ENCODE results near the gene JAG2.

The JAG2 gene

DNA sequence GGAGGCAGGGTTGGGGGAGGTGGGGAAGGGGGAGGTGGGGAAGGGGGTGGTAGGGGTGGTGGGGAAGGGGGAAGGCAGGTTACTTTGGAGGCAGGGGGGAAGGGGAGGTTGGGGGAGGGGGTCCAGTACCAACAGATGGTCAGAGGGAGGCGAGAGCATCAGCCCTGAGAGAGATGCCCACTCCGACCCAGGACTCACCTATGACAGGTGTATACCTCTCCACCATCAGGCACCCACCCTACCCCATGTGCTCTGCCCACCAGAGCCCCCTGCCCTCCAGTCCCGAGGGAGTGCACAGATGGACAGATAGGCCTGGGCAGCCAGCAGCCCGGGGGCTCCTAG is 18.6 kb downstream of the JAG2 start:
- no peak for FAIRE-seq

DNA sequence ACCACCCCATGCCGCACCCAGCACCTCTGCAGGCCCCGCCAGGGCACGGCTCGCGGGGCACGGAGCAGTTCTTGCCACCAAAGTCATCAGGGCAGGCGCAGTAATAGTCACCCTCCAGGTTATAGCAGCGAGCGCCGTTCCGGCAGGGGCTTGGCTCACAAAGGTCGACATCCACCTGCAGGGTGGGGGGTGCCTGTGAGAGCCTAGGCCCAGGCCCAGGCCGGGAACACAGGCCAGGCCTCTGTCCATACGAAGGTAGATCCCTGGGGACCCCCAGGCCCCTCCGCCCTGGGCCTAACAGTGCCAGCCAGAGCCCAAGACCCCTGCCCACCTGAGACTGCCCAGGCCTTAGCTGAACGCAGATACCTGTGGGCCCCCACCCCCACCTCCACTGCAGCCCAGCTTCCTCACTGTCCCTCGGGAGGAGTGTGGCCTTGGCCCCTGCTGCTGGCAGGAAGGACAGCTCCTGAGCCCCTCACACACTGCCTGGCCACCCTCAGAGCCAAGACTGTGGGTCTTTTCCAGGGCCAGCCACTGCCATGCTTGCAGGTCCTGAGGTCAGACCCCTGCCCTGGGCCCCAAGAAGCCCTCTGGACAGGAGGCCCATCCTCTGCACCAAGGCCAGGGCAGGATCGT is 19.3 kb downstream of the JAG2 start:
- FAIRE-seq, result no peak

- no peak for FAIRE-seq
These were observed 19.9 kb downstream of the JAG2 start for GRCh38 chr14:105148604-105149145.

GRCh38 chr14:105147671-105148603 is 20.6 kb downstream of the JAG2 start:
- FAIRE-seq, result no peak

DNA sequence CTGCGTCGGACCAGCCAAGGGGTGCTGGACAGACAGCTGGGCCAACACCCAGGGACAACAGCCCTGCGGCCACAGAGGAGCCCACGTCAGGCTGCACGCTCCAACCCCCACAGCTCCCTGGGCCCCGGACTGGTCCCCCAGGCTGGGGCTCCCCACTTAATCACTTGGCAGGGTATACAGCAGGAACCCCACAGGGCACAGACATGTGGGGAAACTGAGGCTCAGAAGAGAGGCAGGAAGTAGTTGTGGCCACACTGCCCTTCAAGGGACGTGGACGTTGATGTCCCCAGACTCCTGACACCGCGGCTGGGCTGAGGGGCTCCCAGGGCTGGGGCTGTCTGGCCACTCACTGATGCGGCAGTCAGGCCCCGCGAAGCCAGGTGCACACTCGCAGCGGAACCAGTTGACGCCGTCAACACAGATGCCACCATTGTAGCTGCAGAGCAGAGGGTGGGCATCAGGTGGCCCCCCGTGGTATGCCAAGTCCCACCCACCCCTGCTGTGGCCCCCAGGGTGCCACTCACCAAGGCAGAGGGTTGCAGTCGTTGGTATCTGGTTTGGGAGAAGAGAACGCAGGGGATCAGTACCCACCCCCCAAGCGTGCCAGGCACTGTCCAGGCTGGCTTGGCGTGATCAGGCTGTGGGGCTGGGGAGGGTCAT is 21.5 kb downstream of the JAG2 start:
- FAIRE-seq, result no peak

DNA sequence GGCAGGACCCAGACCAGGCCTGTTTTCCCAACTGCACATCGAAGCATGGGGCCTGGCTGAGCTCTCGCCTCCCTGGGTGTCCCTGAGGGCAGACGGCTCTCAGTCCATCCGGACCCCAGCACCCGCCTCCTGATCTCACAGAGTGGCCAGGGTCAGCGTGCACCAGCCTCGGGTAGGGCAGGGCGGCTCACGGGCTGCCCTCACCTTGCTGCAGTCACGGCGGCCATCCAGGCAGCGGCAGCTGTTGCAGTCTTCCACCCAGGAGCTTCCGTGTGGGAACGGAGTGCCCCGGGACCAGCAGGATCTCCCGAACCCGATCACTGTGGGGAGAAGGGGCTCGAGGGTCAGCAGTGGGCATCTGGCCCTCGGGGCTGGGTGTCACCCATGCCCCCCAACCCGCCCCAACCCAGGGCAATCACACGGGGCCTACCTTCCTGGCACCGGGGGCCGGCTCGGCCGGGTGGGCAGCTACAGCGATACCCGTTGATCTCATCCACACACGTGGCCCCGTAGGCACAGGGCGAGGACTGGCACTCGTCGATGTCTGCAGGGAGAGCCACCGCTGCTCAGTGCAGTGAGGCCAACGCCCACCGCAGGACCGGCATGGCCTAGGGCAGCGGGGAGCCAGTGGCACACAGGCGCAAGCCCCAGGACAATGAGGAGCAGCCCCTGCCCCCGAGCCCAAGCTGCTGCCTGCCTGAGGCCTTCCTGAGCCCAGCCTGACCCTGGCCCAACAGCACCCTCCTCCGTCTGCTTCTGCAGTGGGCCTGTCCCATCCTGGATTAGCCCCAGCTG is 22.2 kb downstream of the JAG2 start:
- no peak for FAIRE-seq

DNA sequence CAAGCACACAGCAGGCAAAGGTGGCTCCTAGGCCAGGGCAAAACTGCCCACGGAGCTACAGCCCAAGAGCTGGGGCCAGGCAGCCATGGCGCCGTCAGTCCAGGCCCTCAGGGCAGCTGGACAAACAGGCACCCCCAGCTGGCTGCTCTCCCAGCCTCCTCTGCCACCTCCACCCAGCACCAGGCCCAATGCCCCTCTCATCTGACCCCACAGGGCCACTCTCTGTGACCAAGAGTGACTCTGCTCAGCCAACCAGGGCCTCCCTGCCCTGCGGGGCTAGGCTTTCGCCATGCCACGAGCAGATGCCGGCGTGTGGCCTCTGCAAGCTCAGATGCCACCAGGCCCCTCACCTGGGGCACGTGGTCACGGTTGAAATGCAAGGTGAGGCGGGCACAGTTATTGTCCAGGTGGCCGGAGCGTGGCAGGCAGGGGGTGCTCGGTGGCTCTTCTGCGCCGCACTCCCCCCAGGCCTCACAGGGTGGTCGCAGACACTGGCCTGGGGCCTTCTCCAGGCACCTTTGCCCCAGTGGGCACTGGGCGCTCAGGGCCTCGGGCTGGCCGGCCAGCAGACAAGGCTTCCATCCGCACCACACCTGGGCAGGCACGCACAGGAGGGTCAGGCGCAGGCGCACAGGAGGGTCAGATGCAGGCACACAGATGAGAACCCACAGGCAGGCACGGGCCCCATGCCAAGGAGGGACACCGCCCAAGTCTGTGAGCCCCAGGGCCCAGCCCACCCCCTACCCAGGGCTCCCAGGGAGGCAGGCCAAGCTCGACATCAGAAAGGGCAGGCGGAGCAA is 23.0 kb downstream of the JAG2 start:
- no peak for FAIRE-seq

GRCh38 chr14:105144666-105145380 is 23.8 kb downstream of the JAG2 start:
- no peak for FAIRE-seq

GRCh38 chr14:105144026-105144665 is 24.4 kb downstream of the JAG2 start:
- FAIRE-seq, result no peak

DNA sequence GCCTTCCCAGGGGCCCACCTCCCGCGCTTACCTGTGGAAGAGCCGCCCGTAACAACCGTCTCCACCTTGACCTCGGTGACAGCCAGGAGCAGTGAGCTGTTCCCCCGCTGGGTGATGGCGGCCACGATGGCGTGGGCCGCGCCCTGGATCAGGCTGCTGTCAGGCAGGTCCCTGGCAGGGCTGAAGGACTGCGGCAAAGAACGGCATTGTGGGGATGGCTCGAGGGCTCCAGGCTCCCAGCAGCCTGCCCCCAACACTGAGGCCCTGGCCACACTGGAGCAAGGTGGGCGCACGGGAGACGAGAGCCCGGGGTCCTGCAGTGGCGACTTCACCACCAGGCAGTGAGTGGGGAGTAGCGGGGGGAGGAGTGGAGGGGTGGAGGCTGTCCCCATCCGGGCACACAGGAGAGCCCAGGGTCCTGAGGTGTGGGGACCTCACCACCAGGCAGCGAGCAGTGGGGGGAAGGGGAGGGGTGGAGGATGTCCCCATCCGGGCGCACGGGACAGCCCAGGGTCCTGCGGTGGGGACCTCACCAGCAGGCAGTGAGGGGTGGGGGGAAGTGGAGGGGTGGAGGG is 25.0 kb downstream of the JAG2 start:
- FAIRE-seq, result no peak

DNA sequence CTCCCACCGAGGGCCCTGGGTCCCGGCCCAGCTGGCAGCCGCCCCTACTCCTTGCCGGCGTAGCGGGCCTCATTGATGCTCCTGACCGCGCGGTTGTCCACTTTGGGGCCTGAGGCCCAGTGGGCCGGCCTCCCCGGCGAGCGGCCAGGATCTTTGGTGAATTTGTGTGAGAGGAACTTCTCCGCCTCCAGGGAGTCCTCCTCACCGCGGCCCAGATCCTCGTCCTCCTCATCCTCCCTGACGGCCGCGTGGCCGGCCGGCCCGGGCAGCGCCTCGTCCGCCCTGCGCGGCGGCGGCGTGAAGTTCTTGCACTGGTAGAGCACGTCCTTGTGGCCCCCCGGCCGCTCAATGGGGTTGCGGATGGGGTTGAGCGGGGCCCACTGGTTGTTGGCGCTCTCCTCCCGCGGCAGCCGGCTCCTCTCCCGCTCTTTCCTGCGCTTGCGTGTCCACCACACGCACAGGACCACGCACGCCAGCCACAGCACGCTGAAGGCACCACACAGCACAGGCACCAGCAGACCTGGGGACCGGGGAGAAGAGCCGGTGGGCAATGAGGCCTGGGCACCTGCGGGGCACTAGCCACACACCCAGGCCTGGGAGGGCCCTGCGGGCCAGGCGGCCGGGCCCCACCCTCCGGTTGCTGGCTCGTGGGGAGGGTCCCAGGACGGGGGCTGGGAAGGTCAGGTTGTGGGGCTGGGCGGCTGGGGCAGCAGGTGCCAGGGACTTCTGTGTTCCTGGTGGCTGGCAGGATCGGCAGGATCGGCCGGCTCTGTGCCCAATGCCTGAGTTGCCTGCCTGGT is 25.7 kb downstream of the JAG2 start:
- no peak for FAIRE-seq

GRCh38 chr14:105141486-105142281 is 26.9 kb downstream of the JAG2 start:
- FAIRE-seq, result no peak

- no peak for FAIRE-seq
These were observed 27.6 kb downstream of the JAG2 start for GRCh38 chr14:105141026-105141425.

- FAIRE-seq, result no peak
These were observed 28.0 kb downstream of the JAG2 start for GRCh38 chr14:105140581-105140980.

- no peak for FAIRE-seq
These were observed 28.7 kb downstream of the JAG2 start for GRCh38 chr14:105139831-105140239.

- FAIRE-seq, result no peak
These were observed 29.3 kb downstream of the JAG2 start for GRCh38 chr14:105139212-105139825.

- FAIRE-seq, result no peak
These were observed 29.9 kb downstream of the JAG2 start for GRCh38 chr14:105138551-105139111.
